Ascending aorta (tissue), 2 donors: ENCODE measurements around the gene SLC26A2. TPM values are rescaled to one million over a fixed set of nuclear protein-coding genes. Genes with fewer than 3 reads are reported as not detected.

Source experiments
- DNase-seq, 2 donors: peaks; one replicate each; pipeline ENCODE4 v3.0.0-alpha.2; 2019; ENCODE audit warnings: low spot score in 2 of 2
- H3K27ac ChIP-seq, 2 donors: fragments of 200-600 bp; sonication (generic); one replicate each; pipeline ENCODE4 v1.5.1; 2016 to 2017; ENCODE audit warnings: mild to moderate bottlenecking in 1 of 2
- H3K27me3 ChIP-seq: fragments of 200-600 bp; sonication (generic); one replicate; pipeline ENCODE4 v1.5.1; 2017
- H3K36me3 ChIP-seq, 2 donors: fragments of 200-600 bp; sonication (generic); one replicate each; pipeline ENCODE4 v1.5.1; 2016
- H3K4me1 ChIP-seq, 2 donors: fragments of 200-600 bp; sonication (generic); one replicate each; pipeline ENCODE4 v1.5.1; 2016 to 2017; ENCODE audit warnings: mild to moderate bottlenecking in 1 of 2
- H3K4me3 ChIP-seq, 2 donors: fragments of 200-600 bp; sonication (generic); one replicate each; pipeline ENCODE4 v1.5.1; 2016 to 2017; ENCODE audit warnings: mild to moderate bottlenecking in 1 of 2
- H3K9me3 ChIP-seq, 2 donors: fragments of 200-600 bp; sonication (generic); one replicate each; pipeline ENCODE4 v1.5.1; 2016
- CTCF ChIP-seq, 3 experiments: fragments of 200-600 bp in 2 of 3; fragments of 450-650 bp in 1 of 3; sonication (generic) in 2 of 3; IDR thresholded peaks; one replicate each; pipeline ENCODE4 v1.5.1; 2016 to 2019; ENCODE audit warnings: antibody characterized with exemption in 3 of 3, mild to moderate bottlenecking in 1 of 3, moderate library complexity in 1 of 3
- intact Hi-C: fragments of 100-400 bp; cut with DNase I; formaldehyde crosslinking; loops from one replicate; pipeline ENCODE4 v1.15.1; 2023
- total RNA-seq: library from RNA; depleted of rRNA; stranded (reverse); fragments of >200 nt; gene quantifications from one replicate; pipeline ENCODE4 v1.1.0, GENCODE V29; 2016

The SLC26A2 gene
- total RNA-seq, 1 donor from 2014 or later: 6.9 TPM

GRCh38 chr5:149935431-149935901 is 25.1 kb upstream of the SLC26A2 start:
- no peaks in the 10 kb centered on the region for H3K9me3 ChIP-seq
- H3K4me3 ChIP-seq: no peak overlapping the region
- DNase-seq: peak in 1 of 2 donors; percentile 62
- H3K4me1 ChIP-seq: peaks cover 5 to 41% of the 10 kb centered on the region in 2 donors
- H3K36me3 ChIP-seq: no peaks in the 10 kb centered on the region
- H3K27me3 ChIP-seq: no peaks in the 10 kb centered on the region
- intact Hi-C loops: loop anchor here (2.0 kb wide), 1 partner anchor 15 kb away; no protein-coding TSS in a partner anchor
- peak overlapping the region; percentile 69 to 76 for H3K27ac ChIP-seq
- TF ChIP-seq CTCF (IDR thresholded peaks at IDR 0.05): no peak

DNA sequence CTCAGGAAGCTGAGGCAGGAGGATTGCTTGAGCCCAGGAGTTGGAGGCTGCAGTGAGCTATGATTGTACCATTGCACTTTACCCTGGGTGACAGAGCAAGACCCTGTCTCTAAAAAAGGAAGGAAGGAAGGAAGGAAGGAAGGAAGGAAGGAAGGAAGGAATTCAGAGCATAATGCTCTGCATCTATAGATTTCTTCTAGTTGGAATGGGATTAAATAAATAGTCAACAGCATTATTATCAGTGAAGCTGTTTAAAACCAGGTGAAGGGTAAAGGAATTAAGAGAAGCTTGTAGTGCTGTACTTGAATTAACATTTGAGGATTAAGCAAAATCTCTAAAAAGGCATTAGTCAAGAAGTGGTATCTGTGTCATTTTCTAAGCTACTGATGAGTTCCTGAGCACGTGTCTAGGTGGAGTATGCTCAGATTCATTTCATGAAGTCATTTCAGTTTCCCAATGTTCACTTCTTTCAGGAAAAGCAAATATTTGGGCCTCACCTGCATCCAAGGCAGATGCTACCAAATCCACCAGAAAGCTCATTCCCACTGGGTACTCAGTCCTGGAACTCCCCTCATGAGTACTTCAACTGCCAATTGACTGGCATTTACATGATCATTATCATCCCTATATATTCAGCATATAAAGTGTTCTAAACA is 24.4 kb upstream of the SLC26A2 start:
- Histone ChIP-seq H3K27me3 (no peaks in the 10 kb centered on the region), H3K27ac (peak overlapping the region; percentile 69 to 76), H3K4me3 (no peak overlapping the region), H3K4me1 (peaks cover 5 to 40% of the 10 kb centered on the region in 2 donors), H3K9me3 (no peaks in the 10 kb centered on the region), H3K36me3 (no peaks in the 10 kb centered on the region)
- TF ChIP-seq CTCF (IDR thresholded peaks at IDR 0.05): no peak
- no peak for DNase-seq
- intact Hi-C loops: loop anchor here (2.0 kb wide), 1 partner anchor 25 kb away; the partner anchor contains the start of gene SLC26A2

DNA sequence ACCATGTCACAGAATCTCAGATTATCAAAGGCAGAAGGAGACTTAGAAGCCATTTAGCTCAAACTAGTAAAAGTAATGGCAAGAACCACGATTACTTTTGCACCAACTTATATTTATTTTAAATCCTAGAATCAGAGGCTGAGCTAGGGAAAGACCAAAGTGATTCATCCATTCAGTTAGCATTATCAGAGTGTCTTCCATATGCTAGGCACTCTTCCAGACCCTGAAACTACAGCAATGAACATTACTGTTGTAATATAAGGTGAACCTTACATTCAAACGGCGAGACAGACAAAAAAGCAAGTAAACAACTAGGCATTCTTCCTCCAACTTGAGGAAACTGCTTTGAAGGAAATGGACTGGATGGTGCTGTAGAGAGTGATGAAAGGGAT is 23.9 kb upstream of the SLC26A2 start:
- no peak for TF ChIP-seq CTCF (IDR thresholded peaks at IDR 0.05)
- Histone ChIP-seq H3K27me3 (no peaks in the 10 kb centered on the region), H3K27ac (peak overlapping the region in 1 of 2 donors; percentile 76), H3K9me3 (no peaks in the 10 kb centered on the region), H3K4me3 (no peak overlapping the region), H3K4me1 (peaks cover 5 to 40% of the 10 kb centered on the region in 2 donors), H3K36me3 (no peaks in the 10 kb centered on the region)
- intact Hi-C loops: loop anchor here (2.0 kb wide), 1 partner anchor 24 kb away; the partner anchor contains the start of gene SLC26A2
- DNase-seq: no peak

- Histone ChIP-seq H3K36me3 (no peaks in the 10 kb centered on the region), H3K4me3 (no peak overlapping the region), H3K4me1 (peaks cover 5 to 40% of the 10 kb centered on the region in 2 donors), H3K27me3 (no peaks in the 10 kb centered on the region), H3K27ac (peak overlapping the region; percentile 62 to 82), H3K9me3 (no peaks in the 10 kb centered on the region)
- intact Hi-C loops: loop anchor here (2.0 kb wide), 1 partner anchor 23 kb away; the partner anchor contains the start of gene SLC26A2
- no peak for TF ChIP-seq CTCF (IDR thresholded peaks at IDR 0.05)
- no peak for DNase-seq
Observed at GRCh38 chr5:149937610-149938009, 22.9 kb upstream of the SLC26A2 start.

DNA sequence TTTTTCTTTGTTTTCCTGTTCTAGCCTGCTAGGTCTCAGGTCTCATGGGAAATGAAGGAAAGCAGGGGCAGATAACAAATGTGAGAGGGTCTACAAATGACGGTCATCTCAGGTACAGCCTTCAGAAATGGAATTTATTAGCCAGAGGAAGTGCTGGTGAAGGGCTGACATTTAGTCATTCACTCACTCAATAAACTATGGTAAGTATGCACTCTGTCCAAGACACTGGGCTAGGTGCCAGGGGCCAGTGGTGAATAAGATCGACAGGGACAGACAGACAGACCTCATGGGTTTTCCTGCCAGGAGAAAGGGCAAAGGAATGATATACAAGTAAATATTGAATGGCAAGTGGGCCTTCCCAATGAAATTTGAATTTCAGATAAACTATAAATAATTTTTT is 22.3 kb upstream of the SLC26A2 start:
- peak in 1 of 2 donors; percentile 73 for DNase-seq
- no peaks in the 10 kb centered on the region for H3K27me3 ChIP-seq
- H3K4me1 ChIP-seq: peaks cover 5 to 40% of the 10 kb centered on the region in 2 donors
- no peaks in the 10 kb centered on the region for H3K36me3 ChIP-seq
- intact Hi-C loops: no loop called here
- no peaks in the 10 kb centered on the region for H3K9me3 ChIP-seq
- H3K4me3 ChIP-seq: no peak overlapping the region
- TF ChIP-seq CTCF (IDR thresholded peaks at IDR 0.05): no peak
- peak overlapping the region; percentile 62 to 82 for H3K27ac ChIP-seq
